NCI-H446 (cell line): ENCODE results near the gene ERBB4.

Experiments used
- DNase-seq, 2 experiments: peaks; one replicate each; lab custom pipeline; 2025; lab: John Stamatoyannopoulos, UW

Gene ERBB4

GRCh38 chr2:211833582-211834279 lies 704.9 kb downstream of the ERBB4 start:
- no peak for DNase-seq

GRCh38 chr2:211829725-211830124 lies 708.9 kb downstream of the ERBB4 start:
- no peak for DNase-seq

GRCh38 chr2:211823886-211824479 lies 714.6 kb downstream of the ERBB4 start:
- DNase-seq, result no peak

DNA sequence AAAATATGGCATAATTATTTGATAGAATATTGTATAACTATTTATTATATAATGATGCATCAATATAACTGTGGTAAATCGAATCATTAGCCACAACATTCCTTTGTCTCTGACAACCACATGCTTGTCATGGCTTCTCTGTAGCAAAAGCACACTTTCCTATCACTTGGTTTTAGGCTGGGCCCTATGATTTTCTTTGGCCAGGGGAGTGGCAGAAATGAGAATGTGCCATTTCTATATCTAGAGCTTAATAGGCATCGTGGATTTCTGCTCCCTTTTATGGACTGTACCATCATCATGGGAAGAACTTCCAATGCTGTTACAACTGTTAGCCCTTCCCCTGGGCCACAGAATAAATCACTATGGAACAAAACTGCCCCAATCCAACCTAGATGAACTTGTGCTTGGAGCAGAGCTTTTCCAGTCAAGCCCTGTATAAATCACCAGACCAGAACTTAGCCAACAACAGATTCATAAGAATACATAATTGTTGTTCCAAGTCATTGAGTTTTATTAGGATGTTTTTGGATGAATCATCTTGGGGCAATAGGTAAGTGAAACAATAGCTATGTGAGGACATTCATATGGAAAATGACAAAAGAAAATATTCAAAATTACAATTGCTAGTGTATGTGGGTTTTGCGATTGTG lies 715.8 kb downstream of the ERBB4 start:
- DNase-seq, result no peak

DNA sequence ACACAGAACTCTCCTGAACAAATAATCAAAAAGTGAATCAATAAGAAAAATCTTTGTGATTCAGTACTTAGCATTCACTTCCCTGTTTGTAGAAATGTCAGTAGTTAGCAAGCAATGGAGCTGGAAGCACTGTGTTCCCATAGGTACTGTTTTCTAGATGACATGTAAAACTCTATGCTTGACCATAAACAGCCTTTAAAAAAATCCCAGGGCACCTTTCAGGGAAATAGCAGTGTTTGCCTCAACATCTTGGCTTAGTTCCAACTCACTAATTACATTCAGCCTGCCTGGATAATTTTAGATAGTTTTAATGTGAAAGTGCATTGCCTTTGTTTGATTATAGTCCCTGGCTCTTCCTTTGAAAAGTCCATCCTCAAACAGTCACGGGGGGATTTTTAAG lies 721.8 kb downstream of the ERBB4 start:
- DNase-seq, result peak; percentile 9 to 26

- no peak for DNase-seq
Observed at GRCh38 chr2:211812587-211812986, 726.0 kb downstream of the ERBB4 start.

GRCh38 chr2:211802666-211803065 lies 735.9 kb downstream of the ERBB4 start:
- DNase-seq, result peak; percentile 31 to 36

DNA sequence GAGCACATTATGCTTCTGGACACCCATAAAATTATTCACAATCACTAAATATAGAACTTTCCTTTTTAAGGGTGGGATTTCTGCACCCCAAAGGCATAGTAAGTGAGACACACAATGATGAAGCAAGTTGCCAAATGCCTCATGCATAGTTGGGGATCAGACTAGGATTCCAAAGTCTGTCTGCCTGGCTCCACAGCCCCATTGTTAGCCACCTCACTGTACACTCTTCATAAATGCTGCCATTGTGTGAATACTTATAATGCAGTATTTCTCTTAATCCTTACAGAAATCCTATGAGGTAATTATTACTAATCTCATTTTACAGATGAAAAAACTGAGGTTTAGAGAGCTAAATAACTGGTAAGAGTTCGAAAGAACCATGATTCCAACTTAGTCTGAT lies 738.6 kb downstream of the ERBB4 start:
- no peak for DNase-seq

DNA sequence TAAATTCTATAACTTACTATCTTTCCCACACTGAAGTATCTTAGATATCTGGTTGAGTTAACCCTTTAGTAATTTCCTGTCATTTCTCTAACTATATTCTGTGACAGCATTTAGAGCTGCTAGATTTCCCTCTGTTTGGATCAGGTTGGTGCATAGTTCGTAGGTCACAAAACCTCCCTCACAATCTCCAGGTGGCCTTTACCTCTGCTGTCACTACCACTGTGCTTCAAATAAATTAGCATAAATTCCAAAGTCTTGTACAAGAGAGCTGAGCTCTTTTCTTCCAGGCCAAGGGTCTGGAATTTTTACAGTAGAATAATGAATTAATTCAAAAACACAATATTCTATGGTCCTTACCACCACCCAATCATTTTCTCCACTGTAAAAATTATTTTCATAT lies 739.7 kb downstream of the ERBB4 start:
- DNase-seq, result no peak

GRCh38 chr2:211793690-211794089 lies 744.9 kb downstream of the ERBB4 start:
- DNase-seq, result no peak

- no peak for DNase-seq
Observed at GRCh38 chr2:211789982-211790381, 748.6 kb downstream of the ERBB4 start.

GRCh38 chr2:211766689-211767088 lies 771.9 kb downstream of the ERBB4 start:
- DNase-seq, result no peak

GRCh38 chr2:211762479-211762878 lies 776.1 kb downstream of the ERBB4 start:
- DNase-seq, result no peak

DNA sequence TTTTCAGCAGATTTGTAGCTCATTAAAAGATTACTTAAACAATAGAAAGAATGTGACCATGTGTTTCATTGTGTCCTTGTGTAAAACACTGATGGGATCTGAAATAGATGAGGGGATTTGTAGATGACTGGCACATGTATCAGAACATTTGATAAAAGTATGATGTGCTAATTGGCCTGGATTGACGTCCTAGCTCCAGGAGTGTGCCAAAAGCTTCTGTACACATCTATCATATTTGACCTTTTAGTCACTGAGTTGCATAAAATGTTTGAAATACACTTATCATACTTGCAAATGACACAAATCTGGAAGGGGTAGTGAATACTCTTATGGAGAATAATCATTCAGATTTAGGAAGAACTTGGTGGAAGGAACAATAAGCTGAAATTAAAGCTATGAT lies 778.5 kb downstream of the ERBB4 start:
- DNase-seq, result no peak

DNA sequence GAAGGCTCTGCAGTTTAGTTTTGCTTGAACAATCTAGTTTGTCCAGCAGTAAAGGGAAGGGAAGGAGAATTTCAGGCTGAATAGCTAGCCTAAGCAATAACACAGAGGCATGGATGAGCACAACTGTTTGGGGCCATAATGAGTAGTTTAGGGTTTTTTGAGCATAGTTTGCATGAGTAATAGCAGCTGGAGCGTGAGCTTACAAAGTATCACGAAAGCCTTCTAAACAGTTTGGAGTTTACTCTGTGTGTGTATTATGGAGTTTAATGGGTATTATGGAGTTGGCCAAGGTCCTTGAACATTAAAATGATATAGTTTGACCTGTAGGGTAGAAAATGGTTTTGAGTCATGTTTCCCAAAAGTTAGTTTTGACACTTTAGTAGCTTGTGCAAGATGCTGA lies 782.3 kb downstream of the ERBB4 start:
- no peak for DNase-seq

GRCh38 chr2:211755187-211755586 lies 783.4 kb downstream of the ERBB4 start:
- DNase-seq, result no peak

DNA sequence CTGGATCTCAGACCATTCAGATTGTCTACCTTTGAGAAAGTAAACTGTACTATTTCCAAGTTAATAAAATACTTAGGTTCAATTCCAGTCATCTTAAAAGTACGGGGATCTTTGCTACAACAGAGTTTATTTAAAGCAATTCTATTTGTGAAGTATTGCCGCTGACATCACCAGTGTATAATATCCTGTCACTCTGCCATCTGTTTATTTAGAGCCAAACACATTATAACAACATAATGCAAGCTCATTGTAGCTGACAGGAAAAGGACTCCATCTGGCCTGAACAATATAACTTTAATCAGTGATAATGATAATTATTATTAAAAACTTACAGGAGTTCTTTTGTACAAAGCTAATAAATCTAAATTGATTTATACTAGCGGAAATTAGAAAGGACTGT lies 786.8 kb downstream of the ERBB4 start:
- DNase-seq, result peak; percentile 26 to 28

DNA sequence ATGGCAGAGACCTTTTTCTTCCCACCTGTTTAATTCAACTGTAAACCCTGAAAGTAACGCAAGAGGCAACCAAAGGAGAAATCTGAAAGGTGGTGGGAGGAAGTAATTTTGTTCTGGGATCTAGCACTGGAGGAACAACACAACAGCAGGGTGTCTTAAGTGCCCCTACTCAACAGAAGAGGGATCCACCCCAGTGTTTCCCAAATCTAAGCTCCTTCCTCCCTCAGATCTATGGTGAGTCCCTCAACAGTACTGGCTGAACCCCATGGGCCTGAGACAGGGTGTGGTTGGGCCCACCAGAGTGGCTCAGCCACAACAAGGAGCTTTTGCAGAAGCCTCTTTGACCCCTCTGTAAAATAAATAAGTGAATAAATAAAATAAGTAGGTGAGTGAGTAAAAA lies 790.3 kb downstream of the ERBB4 start:
- no peak for DNase-seq

GRCh38 chr2:211745295-211746097 lies 793.1 kb downstream of the ERBB4 start:
- DNase-seq, result peak; percentile 21 to 76

DNA sequence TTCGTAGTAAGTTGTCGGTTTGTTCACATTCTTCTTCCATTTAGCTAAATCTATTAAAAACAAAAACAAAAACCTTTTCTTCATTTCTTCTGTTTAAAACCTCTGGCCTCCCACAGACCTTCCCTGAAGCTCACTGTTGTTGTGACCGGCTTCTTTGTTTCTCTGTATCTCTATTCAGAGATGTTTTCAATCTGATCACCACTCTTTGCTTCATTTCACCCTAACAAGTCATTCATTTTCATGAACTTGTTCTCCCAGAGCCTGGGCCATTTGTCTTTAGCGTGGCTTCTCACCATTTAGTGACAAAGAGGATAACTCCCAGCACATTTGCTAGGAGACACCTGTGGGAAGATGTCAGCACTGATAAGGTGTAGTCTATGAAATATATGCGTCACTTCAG lies 794.2 kb downstream of the ERBB4 start:
- no peak for DNase-seq

GRCh38 chr2:211741966-211742365 lies 796.6 kb downstream of the ERBB4 start:
- DNase-seq, result no peak

- no peak for DNase-seq
Observed at GRCh38 chr2:211737282-211737681, 801.3 kb downstream of the ERBB4 start.

DNA sequence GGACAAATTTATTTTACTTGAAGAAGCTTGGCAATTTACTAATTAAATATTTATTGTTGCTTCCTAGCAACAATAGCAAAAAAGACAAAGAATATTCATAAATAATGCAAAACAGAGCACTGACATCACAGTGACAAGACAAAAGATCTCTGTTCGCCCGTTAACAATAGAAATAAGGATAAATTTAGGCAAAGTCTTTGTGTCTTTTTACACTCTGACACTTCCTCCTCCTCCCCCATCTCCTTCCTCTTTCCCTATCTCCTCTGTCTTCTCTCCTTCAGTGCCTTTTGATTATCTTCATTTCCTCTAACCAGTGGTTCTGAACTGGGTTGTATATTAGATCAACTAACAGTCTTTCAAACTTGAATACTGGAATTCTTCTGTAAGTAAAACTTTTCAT lies 808.4 kb downstream of the ERBB4 start:
- DNase-seq, result no peak
